CD4-positive, alpha-beta T cell treated with Interleukin-21 for 1 hour (primary cell): Measurements from ENCODE around the gene ALK.
A peak's percentile ranks its signal among the peaks of the same experiment; 100 is the strongest.

Source experiments
- DNase-seq: peaks from one replicate; pipeline ENCODE4 v3.0.0-alpha.2; 2020

Gene ALK

GRCh38 chr2:29900971-29901633, 20.3 kb downstream of the ALK start:
- no peak for DNase-seq

GRCh38 chr2:29898999-29899398, 22.4 kb downstream of the ALK start:
- DNase-seq: no peak

- no peak for DNase-seq
Observed at GRCh38 chr2:29894822-29895614, 26.4 kb downstream of the ALK start.

- DNase-seq: no peak
Observed at GRCh38 chr2:29892585-29893259, 28.7 kb downstream of the ALK start.

GRCh38 chr2:29881089-29881730, 40.2 kb downstream of the ALK start:
- no peak for DNase-seq

DNA sequence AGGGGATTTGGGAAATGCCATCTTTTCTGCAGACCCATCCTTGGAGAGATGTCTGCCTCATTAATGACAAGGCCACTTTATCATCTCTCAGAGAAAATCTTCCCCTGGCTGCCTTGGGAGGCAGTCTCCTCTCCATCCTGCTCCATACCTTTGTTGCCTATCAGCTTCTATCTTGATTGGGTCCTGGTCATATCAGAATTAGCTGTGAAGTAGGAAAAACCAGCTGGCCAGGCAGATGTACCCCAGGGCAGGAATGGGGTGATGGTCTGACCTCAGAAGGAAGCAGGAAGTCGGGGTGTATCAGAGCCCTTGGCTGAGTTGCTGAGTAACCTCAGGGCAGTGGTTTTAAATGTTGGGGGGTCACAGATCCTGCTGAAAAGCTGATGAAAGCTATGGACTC, 41.3 kb downstream of the ALK start:
- no peak for DNase-seq

DNA sequence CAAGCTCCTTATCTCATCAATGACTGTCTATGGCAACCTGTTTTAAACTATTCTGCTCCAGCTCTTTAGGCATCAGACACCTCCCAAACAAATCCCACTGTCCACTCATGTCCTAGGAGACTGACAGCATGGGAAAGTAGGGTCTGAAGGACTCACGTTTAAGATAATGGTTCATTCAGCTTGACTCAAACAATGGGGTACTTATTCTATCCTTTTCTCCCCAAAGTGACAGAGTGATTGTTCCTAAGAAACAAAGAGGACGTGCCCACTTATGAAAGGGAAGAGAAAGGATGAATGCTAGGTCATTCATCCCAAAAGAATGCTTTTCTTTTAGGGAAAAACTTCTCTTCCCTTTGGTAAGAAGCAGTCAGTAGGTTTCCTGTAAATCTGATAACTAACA, 41.9 kb downstream of the ALK start:
- DNase-seq: no peak

DNA sequence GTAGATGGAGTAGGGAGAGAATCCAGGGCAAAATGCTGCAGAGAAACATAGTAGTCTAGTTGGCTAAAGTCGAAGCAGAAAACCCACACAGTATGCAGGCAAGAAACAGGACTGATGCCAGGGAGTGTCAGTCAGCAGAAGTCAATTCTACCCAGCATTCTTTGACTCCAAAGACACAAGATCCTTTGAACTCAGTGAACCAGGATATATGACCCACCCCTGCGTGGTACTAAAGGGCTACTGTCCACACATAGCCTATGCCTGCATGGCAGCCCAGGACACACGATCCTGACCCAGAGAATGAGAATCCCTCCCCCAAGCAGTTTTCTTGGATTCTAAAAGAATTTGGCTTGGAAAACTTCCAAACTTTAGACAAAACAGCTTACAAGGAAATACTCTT, 42.5 kb downstream of the ALK start:
- DNase-seq: no peak

DNA sequence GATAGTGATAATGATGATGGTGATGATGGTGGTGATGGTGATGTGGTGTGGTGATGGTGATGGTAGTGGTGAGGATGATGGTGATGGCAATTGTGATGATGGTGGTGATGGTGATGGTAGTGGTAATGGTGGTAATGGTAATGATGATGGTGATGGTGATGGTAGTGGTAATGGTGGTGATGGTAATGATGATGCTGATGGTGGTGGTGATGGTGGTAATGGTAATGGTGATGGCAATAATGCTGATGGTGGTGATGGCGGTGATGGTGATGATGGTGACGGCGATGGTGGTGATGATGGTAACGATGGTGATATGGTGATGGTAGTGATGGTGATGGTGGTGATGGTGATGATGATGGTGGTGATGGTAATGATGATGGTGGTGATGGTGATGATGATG, 45.0 kb downstream of the ALK start:
- DNase-seq: no peak

- no peak for DNase-seq
Observed at GRCh38 chr2:29874745-29875144, 46.6 kb downstream of the ALK start.

DNA sequence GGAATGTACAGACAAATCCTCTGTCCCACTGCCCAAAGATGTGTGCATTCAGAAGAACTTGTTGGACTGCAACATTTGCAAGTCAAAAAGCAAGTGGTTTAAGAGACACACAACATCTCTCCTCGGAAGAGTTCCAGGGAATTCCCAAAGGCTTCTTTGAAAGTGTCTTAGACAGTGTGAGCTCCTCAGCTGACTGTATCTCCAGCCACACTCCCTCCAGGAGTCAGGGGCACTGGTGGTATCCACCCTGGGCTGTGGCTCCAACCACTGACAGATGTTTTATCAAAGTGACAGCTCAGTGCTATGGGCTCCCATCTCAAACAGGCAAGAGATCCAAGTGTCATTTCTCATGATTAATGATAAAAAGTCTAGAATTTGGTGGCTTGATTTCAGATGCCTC, 48.5 kb downstream of the ALK start:
- no peak for DNase-seq

DNA sequence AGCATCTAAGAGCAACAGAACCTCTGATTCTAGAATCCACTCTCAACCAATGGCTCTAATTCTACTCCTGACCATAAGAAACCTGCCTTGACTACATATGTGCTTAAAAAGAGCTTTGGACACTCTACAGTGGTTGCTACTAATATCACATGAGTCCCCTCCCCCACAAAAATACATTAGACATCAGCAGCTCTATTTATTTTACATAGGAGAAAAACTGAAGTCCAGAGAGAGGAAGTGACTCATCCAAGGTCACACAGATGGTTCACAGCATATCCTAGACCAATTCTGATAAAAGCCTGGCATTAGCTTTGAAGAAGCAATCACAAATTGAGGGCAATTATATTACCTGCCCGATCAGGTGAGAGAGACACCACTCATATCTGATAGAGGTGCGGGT, 49.8 kb downstream of the ALK start:
- DNase-seq: no peak

DNA sequence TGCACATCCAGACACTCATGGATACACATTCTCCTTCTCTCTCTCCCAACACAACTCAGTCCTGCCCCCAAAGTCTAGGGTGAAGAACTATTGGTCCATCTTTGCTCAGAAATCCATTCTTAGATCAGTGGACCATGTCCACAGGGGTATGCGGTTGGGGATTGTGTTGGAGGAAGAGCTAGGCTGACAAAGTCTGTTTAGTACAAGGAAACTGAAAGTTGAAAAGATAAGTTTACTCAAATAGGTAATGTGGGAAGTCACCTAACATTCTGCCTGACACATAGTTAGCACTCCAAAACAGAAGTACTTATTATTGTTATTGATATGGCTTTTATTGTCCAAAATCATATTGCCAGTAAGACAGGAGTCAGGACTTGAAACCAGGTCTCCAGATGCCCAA, 55.9 kb downstream of the ALK start:
- DNase-seq: no peak

DNA sequence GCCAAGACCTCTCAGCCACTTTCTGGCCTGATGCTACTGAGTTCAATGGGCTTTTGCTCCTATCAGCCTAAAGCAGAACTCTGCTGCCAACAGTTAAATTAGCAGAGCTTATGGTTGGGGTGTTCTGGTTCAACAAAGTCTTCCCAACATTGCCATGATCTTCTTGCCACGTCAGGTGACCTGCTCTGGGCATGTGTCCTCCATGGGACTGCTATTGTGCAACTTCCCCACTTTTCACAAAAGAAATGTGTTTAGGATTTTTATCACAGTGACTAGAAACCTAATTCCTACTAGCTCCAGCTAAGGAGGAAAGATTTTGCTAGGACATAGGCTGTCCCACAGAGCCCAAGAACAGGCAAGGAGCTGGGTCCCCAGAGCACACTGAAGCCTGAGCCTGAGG, 56.4 kb downstream of the ALK start:
- no peak for DNase-seq

GRCh38 chr2:29855924-29856639, 65.3 kb downstream of the ALK start:
- no peak for DNase-seq

DNA sequence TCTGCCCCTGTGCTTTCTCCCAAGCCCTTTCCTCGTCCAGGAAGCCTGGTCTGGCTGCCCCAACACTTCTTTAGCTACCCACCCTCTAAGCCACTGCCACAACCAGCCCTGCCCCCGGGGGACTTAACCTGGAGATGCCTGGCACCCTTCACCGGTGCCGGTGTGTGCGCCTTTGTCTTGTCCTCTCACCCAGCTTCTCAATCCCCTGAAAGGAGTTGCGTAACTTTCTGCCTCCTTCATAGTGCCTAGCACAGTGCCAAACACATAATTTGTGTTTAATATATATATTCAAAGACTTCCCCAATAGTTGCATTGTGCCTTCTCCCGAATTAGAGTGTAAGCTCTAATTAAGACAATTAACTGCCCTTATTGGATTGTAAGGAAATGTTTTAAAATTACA, 70.6 kb downstream of the ALK start:
- DNase-seq: no peak

GRCh38 chr2:29848566-29849310, 72.6 kb downstream of the ALK start:
- DNase-seq: no peak

- no peak for DNase-seq
Observed at GRCh38 chr2:29847886-29848285, 73.5 kb downstream of the ALK start.

DNA sequence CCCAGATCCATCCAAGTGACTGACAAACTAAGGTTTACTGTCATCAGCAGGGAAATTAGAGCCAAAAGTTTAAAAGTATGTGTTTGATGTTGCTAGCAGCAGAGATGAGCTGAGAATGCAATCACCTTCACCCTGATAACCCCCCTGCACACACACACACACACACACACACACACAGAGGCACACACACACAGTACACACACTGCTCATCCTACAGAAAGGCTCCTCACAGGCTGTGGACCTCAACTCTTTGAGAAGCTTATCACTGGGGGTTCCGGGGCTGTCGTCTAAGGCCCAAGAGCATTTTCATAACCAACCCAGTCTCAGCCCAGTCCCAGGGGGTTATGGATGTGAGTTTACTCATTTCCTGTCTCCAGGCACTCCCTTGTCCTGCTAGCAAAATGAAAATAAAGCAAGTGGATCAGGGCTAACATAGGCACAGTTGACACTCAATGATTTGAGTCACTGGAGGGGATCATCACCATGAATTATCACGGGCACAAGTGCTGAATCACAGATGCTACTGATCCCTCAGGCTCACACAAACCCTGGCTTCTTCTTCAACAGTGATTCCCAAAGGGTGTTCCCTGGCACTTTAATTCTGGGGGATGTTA, 76.6 kb downstream of the ALK start:
- no peak for DNase-seq

DNA sequence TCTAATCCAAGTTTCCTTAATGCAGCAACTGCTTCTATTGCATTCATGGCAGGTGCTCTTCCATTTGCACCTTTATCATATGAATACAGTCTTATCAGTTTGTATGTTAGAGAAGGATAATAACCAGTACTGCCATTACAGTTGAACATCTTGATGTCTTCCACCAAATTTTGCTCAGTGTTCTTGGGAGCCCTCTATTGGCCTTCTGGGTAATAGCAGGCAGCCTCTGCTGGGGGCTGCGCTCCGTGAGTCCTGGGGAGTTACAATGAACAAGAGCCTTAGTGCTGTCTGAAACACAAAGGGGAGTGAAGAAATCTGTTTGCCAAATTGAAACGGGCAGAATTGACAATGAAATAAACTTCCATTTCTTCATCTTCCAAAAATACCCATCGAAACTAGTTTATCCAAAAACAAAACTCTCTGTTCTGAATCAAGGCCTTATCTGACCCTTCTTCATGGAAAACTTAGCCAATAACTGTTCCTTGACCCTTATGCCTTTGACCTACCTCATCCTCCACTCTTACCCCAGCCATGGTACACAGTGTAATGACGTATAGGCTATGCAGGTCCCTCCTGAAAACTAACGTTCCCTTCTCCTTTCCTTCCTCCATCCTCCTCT, 79.9 kb downstream of the ALK start:
- peak; percentile 28 for DNase-seq

- DNase-seq: no peak
Observed at GRCh38 chr2:29839306-29839705, 82.1 kb downstream of the ALK start.
